ENCODE measurements around the gene PDE4B.

PDE4B gene

DNA sequence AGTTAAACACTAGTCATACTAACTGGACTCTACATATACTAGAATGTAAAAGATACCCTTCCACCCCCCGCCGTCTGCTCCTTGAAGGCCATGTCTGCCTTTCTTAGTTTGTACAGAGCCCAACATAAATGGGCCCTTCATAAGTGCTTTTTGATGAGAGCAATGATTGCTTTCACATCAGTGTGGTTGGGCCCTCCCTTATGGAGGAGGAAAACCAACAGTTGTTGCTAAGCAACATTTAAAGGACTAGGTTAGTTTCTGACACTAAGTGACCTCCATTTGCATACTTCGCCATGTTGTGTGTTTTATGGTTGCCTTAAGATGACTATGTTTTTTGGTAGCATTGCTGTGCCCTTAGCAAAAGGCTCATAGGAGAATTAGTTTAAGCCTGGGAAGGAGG lies 559.2 kb downstream of the PDE4B start:
- no peak for DNase-seq (ENCODE audit: low read depth in 1 of 2, low spot score in 1 of 2)

DNA sequence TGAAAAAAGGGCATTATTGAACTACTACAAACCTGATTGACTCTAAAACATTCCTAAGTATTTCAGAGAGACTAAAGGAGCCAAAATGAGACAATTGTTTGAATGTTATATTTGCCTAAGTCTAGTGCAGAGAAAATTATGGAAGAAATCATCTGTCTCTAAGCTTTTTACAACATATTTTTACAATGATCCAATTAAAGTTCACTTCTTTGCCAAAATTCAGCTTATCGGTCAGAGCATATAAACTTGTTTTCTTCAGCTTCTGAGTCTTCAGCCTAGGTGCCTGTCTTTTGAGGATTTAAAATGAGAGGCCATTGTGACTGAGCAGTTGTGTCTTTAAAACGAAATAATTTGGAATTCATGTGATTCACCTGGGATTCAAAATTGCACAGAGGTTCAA lies 560.1 kb downstream of the PDE4B start:
- DNase-seq (ENCODE audit: low read depth in 1 of 2, low spot score in 1 of 2), result no peak

DNA sequence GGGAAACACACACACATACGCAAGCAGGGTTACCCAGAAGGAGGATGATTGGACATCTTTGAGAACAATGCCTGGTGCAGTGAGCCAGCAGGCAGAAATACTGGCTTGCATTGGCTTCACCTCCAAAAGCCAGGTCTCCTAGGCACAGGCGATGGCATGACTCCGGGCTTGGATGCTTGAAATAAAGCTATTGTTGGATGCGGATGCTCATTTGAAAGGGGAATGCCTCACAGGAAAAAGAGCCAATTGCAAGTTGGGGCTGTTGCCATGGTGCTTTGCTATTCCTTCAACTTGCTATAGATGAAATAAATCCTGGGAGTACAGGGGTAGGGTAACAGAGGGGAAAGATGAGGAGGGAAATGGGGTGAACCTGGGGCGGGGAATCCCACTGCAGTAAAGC lies 560.6 kb downstream of the PDE4B start:
- DNase-seq (ENCODE audit: low read depth in 1 of 2, low spot score in 1 of 2), result no peak

DNA sequence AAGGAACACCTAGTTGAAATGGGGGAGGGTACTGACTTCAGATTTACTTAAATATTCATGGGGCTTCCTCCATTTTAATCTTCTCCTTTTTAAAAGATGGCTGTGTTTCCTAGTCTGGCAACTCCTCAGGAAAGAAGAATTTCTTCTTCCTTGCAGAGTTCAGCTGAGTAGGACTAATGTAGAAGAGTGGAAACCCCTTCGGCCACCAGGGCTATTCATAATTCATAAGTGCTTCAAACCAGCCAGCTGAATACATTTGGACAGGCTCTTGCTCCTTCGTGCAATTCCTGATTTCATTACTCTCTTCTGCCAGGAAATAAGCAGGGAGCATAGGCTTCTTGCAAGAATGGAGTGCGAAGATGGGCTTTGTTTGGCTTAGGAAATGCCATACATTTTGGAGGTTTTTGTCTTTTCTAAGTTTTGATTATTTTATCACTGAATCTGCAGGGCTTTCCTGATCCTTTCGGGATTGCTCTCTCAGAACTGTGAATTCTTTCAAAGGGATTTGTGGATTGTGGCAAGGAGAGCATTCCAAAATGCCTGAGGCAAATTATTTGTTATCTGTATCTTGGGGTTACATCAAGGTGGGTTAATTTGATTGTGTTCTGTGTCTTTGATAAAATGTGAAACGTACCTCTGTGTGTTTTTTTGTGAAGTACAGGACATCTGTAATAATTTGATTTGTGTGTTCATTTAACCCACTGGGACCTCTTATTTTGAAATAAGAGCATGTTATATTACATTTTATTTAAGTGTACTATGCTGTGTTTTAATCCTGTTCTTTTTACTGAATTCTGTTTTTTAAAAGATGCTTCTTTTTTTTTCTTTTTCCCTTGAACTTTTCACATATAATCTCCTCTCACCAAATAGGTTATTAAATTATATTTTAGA lies 561.9 kb downstream of the PDE4B start:
- no peak for DNase-seq (ENCODE audit: low read depth in 1 of 2, low spot score in 1 of 2)

DNA sequence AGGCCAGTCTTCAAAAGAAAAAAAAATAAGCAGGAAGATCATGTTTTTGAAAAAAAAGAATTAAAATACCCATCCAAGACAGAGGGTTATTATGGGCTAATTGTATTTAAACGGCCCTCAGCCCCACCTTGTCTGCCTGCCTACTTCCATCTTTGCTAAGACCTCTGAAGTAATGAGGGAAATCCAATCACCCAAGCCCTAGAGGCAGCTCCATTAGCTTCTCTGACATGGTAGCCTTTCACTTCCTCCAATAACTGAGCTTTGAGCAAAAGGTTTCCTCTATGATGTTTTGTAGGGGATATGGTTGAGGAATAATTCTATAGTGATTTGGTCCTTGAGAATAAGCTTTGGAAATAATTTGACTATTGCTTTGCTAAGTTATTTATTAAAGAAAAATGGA lies 563.1 kb downstream of the PDE4B start:
- DNase-seq (ENCODE audit: low read depth in 1 of 2, low spot score in 1 of 2), result no peak

DNA sequence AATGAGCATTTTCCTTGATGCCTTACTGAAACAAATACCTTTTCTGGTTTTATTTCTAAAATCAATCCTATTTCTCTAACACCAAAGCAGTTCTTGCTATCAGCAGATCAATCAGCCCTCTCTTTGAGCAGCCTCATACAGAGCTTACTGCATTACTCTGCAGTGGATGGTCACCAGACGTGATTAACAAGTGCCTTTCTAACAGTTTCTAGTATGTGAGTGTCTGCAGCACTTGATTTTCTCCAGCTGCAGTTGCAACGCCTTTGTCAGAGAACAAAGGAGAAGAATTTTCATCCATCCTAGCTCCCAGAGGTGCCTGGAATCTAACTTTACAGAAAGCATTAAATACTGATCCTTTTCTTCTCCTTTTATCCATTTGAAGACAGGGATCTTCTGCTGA lies 563.9 kb downstream of the PDE4B start:
- no peak for DNase-seq (ENCODE audit: low read depth in 1 of 2, low spot score in 1 of 2)

DNA sequence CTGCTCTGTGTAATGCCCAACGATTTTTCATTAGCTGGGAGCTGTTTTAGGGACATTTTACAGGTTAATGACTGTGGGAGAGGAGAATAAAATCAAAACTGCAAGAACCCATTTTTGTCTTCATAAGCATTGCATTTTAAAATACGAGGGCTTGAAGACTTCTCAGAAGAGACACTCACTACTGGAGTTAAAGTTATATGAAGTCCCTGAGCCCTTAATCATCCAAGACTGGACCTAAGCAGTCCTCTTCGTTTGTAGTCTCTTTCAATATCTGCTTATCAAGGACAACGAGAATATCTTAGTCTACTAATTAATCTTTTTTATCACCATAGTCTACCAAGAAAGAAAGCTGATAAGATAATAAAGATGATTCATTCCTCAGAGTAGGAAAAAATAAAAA lies 564.3 kb downstream of the PDE4B start:
- no peak for DNase-seq (ENCODE audit: low read depth in 1 of 2, low spot score in 1 of 2)

DNA sequence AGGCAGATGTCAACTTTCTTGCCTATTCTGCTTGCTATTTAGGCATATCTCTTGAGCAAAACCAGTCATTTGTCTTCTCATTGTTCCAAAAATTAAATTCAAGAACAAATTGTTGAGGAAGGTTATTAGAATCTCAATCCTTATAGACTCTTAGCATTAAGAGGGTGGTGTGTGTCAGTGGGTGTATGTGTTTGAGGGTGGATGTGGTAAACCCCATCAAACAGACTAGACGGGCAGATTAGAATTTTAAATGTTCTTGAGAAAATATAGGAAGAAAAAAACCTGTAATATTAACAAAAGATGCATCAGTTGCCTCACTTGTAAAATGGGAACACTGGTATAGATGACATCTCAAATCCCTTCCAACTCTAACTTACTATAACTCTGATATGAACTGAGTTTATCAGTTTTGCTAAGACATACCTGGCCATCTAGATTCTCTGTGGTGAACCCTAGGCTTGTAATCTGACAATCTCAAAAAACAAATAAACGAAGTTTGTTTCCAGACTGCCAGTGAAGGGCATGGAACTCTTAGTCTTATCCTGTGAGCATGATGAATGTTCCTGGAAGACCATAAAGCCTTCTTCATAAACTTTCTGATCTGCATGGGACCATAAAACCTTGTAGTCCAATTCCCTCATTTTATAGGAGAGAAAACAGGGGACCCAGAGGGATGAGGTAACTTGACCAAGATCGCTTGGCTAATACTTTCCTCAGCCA lies 564.9 kb downstream of the PDE4B start:
- no peak for DNase-seq (ENCODE audit: low read depth in 1 of 2, low spot score in 1 of 2)

DNA sequence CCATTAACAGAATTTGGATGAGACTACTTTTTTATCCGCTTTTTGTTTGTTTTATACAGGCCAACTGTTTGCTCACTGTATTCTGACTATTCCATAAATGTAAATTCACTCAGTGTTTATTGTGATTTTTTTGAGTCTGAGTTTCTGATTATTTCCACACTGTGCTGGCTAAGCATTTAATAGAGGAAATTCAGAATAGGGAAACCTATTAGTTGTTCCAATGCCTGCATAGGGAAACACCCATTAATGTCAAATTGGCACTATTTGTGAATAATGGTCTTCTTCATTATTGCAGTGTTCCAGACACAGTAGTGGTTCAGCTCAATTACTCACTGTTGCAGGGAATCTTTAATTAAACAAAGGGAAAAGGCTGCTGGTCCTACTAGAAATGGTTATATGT lies 566.6 kb downstream of the PDE4B start:
- DNase-seq (ENCODE audit: low read depth in 1 of 2, low spot score in 1 of 2), result no peak

DNA sequence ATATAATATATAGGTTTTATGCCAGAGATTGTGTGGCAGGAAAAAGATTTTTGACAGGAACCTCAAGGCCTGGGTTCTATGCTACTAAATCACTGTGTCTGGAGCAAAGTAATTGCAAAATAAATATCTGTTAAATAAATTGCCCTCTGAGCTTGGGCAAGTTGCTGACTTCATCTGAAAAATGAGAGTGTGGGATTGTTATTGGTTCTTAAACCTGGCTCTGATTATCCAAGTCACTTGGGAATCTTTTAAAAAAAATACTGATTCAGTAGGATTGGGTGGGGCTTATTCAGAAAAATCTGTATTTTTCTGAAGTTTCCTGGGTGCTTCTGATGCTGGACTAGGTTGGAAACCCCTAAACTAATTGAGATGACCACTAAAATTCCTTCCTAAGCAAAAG lies 567.1 kb downstream of the PDE4B start:
- no peak for DNase-seq (ENCODE audit: low read depth in 1 of 2, low spot score in 1 of 2)

DNA sequence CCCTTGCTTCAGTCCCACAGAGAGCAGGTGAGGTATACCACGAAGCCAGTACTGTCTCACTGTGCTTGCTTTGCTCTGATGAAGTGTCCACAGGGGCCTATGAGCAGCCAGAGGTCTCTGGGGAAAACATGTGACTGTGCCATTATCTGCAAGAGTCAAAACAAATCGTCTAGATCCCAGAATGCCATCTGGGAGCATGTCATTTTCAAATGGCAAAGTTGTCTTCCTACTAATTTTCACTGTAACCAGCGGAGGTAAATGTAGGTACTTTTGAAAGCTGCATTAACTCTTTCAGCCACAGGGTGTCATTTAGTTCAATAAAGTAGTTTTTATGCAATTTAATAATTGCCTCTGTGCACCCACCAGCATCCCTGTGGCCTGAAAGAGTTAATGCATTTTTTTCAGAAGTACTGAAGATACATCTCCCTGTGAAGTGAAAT lies 567.6 kb downstream of the PDE4B start:
- no peak for DNase-seq (ENCODE audit: low read depth in 1 of 2, low spot score in 1 of 2)

DNA sequence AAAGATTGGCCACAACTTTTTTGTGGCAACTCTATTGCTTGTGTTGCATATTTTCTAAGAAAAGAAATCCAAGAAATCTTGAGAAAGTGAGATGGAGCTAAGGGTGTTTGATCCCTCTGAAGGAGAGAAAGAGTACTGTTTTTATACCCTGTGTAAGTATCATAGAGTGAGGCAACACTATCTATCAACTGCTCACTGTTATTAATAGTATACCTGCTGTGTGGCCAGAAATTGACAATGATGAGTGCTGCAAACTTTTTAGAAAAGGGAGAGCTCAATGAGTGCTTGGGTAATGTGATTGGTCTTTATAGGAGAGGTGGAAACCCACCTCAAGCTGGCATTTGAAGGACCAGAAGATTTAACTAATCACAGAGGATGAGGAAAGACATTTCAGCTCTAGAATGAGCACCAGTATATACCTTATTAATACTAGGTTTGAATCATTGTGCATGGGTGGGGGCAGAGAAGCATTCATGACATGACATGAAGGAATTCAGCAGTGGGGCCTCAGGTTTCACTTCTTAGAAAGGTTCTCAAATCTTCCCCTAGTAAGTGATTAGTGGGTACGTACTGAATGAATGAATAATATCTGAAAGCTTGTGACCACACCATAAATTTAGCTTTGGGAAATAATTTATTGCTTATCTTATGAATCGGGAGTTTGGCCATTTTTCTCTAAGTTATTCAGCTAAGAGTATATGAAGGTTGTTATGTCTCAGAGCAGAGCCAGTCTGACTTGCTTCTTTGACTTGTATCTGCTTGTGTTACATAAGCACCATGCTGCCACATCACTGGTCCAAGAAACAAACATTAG lies 572.1 kb downstream of the PDE4B start:
- no peak for DNase-seq (ENCODE audit: low read depth in 1 of 2, low spot score in 1 of 2)

DNA sequence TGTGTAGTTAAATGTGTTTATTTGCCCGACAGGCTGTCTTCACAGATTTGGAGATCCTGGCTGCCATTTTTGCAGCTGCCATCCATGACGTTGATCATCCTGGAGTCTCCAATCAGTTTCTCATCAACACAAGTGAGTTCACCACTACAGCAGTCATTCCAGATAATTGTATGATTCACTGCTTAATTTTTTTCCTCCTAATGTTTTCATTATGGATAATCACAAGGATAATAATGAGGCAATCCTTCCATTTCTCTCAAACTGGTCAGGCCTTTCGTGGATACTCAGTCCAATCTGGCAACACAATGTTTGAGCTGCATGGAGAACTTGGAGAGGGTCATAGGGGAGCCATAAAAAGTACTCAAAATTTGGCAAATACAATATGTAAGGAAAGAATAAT lies 572.9 kb downstream of the PDE4B start:
- no peak for DNase-seq (ENCODE audit: low read depth in 1 of 2, low spot score in 1 of 2)

DNA sequence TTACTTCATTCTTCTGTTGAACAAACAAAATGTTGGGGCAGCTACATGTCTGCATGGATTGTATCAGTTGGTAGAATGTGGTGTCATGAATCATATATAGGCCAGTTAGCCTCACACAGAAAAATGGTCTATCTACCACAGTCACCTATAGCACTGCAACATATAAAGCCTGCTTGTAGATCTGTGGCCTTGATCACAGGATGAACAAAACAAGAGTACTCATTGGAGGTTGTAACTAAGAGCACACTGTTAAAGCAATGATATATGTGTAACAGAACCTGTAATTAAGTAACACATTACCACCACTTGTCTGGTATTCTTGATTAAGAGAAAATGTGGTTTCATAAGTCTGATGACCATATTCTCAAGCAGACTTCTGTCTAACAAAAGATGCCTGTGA lies 573.9 kb downstream of the PDE4B start:
- no peak for DNase-seq (ENCODE audit: low read depth in 1 of 2, low spot score in 1 of 2)

DNA sequence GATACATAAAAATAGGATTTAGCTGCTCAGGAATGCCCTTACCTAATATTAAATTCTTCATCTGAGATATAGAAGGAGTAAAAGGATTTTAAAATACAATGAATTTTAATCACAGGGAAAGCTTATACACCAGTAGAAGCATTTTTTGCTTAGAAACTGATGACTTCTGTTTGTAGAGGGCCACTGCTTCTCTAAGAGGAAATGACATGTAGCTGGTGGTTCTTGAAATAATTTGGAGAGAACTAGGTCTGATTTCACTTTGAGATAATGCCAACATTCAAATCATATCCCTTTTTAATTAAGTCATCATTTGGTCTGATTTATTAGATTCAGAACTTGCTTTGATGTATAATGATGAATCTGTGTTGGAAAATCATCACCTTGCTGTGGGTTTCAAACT lies 574.7 kb downstream of the PDE4B start:
- no peak for DNase-seq (ENCODE audit: low read depth in 1 of 2, low spot score in 1 of 2)

DNA sequence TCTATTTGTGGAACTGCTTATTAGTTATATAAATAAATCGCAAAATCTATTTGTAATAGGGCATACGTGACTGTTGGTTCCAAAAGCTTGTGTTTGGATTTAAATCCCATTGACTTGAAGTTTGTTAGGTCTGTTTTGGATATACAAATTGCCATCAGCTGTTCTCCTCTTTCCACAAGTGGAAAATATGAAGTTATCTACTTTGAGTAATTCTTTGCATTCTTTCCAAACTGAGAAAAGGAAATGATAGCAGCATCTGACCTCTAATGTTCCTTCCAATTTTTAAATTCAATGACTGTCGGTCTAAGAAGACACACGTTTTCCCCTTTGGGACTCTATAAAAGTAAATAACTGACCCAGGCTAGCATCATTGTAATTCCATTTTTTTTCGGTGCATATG lies 575.6 kb downstream of the PDE4B start:
- DNase-seq (ENCODE audit: low read depth in 1 of 2, low spot score in 1 of 2), result no peak

DNA sequence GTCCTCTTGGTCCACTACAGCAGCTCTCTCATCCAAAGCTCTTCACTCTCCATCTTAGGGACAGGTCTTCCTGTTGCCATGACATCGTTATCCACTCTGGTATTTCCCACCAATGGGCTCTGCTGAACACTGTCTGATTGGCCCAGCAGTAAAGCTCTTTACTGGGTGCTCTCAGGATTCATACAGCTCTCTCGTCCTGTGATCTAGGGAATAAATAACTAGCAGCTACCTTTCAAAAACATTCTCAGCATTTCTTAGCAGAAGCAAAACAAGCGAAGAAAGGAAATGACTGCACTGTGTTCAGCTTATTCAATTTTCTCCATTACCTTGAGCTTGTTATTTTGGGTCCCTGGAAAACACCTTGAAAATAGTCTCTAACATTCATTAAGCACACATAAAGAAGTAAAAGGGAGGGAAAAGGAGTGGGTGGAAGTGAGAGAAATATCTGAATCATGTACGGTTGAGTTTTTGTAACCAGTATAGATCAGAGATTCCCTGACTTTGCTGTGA lies 577.8 kb downstream of the PDE4B start:
- no peak for DNase-seq (ENCODE audit: low read depth in 1 of 2, low spot score in 1 of 2)

DNA sequence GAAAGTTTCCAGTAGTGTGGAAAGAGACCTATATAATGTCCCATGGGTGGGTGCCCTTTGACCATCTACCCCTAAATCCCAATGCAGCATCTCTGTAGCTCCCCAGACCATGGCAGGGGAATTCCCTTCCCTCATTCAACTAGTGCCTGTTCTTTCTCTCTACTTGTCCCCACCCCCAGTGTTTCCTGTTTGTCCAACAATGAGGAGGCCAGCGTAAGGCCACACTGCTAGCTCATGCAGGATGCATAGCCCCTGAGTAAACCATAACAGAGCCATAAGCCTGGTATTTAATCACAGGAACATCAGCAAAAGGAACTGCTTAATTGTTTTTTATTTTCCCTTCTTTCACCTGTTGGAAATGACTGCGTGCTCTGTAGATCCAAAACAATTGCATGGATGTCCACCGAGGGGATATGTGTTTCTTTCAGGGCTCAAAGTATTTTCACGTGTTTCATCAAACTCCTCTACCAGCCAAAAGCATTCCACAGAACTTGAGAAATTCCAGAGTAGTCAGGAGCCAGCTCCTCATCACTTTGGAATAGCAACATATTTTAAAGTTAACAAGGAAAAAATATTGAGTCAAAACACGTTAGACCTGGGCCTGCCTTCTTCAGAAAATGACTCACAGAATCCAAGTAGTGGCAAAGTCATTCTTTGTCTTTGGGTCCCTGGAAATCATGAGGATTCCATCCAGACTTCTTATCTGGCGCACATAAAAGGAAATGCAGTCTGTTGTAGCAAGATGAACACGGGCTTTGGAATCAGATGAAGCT lies 578.7 kb downstream of the PDE4B start:
- DNase-seq (ENCODE audit: low read depth in 1 of 2, low spot score in 1 of 2), result no peak

DNA sequence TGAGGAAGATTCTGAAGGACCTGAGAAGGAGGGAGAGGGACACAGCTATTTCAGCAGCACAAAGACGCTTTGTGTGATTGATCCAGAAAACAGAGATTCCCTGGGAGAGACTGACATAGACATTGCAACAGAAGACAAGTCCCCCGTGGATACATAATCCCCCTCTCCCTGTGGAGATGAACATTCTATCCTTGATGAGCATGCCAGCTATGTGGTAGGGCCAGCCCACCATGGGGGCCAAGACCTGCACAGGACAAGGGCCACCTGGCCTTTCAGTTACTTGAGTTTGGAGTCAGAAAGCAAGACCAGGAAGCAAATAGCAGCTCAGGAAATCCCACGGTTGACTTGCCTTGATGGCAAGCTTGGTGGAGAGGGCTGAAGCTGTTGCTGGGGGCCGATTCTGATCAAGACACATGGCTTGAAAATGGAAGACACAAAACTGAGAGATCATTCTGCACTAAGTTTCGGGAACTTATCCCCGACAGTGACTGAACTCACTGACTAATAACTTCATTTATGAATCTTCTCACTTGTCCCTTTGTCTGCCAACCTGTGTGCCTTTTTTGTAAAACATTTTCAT lies 579.9 kb downstream of the PDE4B start:
- DNase-seq (ENCODE audit: low read depth in 1 of 2, low spot score in 1 of 2), result no peak

DNA sequence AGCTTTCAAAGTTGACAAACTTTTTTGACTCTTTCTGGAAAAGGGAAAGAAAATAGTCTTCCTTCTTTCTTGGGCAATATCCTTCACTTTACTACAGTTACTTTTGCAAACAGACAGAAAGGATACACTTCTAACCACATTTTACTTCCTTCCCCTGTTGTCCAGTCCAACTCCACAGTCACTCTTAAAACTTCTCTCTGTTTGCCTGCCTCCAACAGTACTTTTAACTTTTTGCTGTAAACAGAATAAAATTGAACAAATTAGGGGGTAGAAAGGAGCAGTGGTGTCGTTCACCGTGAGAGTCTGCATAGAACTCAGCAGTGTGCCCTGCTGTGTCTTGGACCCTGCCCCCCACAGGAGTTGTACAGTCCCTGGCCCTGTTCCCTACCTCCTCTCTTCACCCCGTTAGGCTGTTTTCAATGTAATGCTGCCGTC lies 580.5 kb downstream of the PDE4B start:
- no peak for DNase-seq (ENCODE audit: low read depth in 1 of 2, low spot score in 1 of 2)

Measured in activated T-helper 1 cell treated with anti-CD3 and anti-CD28 coated beads, Interleukin-2, amount 50 U/mL, for 16 hours (primary cell).